H4 (cell line): Measurements from ENCODE around the gene HOXC9. TPM values are rescaled to one million over a fixed set of nuclear protein-coding genes. Genes with fewer than 3 reads are reported as not detected.
A peak's percentile ranks its signal among the peaks of the same experiment; 100 is the strongest.

Experiments
- DNase-seq: peaks from one replicate; pipeline ENCODE4 v3.0.0-alpha.2; 2015; ENCODE audit warnings: low spot score
- total RNA-seq: library from RNA; depleted of rRNA; stranded (reverse); fragments of >200 nt; shearing (Covaris generic); gene quantifications from 2 replicates; pipeline ENCODE4 v1.2.3, GENCODE V29; 2014

Gene HOXC9
- total RNA-seq, 1 experiment from 2014 or later: 5.6 TPM

DNA sequence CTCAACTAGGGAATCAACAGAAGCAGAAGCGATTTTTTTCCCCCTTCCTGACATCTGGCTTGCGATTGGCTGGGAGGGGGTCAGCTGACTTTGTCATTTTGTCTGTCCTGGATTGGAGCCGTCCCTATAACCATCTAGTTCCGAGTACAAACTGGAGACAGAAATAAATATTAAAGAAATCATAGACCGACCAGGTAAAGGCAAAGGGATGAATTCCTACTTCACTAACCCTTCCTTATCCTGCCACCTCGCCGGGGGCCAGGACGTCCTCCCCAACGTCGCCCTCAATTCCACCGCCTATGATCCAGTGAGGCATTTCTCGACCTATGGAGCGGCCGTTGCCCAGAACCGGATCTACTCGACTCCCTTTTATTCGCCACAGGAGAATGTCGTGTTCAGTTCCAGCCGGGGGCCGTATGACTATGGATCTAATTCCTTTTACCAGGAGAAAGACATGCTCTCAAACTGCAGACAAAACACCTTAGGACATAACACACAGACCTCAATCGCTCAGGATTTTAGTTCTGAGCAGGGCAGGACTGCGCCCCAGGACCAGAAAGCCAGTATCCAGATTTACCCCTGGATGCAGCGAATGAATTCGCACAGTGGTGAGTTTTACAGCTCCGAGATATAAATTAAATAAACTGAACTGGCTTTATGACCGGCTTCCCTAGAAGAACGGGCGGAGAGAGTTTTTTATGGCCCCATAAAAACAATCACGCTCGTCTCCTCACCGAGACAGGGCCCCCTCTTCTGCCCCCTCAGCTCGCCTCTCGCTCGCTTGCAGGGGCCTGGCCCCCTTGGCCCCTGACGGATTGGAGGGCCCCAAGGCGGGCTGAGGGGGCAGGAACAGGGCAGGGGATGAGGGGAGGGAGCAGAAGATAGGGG, 28.6 kb downstream of the HOXC9 start, which contains the start of gene HOXC6:
TSS of gene HOXC6 (plus strand) at position 127 of the 888 bp plus-strand sequence. CDS start at position 209, 82 bp downstream.
- DNase-seq: no peak

DNA sequence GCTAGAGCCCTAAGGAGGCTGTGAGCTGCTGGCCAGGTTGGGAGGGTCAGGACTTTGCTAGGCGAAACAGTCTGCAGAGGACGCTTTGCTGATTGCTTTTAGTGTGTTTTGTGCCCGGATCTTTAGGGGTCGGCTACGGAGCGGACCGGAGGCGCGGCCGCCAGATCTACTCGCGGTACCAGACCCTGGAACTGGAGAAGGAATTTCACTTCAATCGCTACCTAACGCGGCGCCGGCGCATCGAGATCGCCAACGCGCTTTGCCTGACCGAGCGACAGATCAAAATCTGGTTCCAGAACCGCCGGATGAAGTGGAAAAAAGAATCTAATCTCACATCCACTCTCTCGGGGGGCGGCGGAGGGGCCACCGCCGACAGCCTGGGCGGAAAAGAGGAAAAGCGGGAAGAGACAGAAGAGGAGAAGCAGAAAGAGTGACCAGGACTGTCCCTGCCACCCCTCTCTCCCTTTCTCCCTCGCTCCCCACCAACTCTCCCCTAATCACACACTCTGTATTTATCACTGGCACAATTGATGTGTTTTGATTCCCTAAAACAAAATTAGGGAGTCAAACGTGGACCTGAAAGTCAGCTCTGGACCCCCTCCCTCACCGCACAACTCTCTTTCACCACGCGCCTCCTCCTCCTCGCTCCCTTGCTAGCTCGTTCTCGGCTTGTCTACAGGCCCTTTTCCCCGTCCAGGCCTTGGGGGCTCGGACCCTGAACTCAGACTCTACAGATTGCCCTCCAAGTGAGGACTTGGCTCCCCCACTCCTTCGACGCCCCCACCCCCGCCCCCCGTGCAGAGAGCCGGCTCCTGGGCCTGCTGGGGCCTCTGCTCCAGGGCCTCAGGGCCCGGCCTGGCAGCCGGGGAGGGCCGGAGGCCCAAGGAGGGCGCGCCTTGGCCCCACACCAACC, 29.8 kb downstream of the HOXC9 start:
- no peak for DNase-seq

DNA sequence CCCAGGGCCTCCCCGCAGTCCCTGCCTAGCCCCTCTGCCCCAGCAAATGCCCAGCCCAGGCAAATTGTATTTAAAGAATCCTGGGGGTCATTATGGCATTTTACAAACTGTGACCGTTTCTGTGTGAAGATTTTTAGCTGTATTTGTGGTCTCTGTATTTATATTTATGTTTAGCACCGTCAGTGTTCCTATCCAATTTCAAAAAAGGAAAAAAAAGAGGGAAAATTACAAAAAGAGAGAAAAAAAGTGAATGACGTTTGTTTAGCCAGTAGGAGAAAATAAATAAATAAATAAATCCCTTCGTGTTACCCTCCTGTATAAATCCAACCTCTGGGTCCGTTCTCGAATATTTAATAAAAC, 30.5 kb downstream of the HOXC9 start:
- no peak for DNase-seq

DNA sequence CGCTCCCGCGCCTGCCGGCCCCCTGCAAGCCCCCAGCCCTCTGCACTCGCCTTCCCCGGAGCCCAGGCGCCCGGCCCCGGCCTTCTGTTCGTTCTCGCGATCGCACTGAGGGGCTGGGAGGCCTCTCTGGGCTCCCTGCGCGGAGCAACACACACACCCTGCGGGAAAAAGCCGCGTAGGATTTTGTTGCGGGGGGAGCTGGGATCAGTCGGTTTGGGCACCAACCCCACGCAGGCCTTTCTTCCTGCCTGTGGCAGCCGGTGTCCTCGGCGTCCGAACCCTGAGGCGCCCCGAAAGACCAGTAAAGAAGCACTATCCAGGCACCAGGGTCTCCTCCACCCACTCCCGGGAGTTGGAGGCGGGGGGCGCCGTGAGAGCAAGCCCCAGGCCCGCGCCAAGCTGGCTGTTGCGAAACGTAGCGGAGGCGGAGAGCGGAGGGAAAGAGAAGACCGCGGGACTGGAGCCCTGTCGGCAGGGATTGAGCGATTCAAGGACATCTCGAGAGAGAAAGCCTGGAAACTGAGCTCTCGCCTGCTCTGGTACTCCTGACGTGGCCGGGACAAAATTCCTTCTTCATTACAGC, 31.0 kb downstream of the HOXC9 start:
- no peak for DNase-seq

DNA sequence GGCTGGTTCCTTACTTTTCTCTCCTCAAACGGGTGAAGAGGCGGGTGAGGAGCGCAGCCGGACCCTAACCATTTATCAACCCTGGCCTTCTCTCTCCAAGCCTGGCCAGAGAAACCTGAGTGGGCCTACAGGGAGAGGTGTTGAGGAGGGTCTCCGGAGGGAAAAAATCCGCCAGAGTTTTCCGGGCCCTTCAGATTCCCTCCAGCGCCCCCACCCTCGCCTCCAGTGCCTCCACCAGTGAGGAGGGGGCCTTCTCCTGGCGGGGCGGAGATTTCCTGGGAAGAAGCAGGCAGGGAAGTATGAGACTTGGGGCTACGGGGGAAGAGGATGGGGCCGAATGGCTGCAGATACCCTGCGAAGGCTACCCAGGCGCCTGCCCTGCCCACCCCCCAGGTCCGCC, 31.5 kb downstream of the HOXC9 start:
- no peak for DNase-seq

DNA sequence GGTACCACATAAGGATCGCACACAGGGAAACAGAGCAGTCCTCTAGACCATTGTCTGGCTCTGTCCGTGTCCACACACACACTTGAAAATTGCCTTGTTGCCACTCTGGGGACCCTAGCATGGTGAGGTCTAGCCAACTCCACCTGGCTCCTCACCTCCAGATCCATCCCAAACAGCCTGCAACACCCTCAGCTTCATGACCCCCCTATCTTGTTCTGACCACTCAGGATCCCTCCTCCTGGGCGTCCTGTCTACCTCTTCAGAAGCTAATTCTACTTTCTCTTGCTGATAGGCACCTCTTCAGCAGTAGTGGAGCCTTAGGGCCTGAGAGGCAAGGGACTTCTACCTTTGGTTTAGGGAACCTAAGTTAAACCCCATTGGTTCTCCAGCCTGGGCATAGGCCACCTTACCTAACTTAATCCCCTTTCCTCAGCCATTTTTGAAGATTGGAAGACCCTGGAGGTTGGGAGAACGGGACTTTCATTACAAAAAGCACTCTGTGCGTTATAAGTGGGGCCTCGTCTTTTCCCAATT, 32.2 kb downstream of the HOXC9 start:
- no peak for DNase-seq

DNA sequence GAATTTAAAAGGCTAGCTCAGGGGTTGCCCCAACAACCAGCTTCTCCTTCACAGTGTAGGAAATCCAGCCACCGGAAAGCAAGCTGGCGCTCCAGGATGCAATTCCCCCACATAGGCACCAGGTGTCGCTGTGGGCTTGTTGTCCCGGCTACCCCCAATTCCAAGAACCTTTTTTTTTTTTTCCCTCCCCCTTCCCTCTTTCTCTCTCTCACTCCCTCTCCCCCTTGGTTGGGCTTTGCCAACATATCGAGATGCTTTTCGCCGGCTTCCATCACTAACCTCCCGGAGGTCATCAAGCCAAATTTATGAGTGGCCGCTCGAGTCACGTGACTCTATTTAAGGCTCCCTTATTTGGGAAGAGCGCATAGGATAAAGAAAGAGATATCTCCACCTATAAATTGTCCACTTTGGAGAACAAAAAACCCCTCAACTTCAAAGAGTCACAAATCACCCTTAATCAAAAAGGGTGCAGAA, 32.7 kb downstream of the HOXC9 start, which contains the start of gene HOXC5:
TSS of gene HOXC5 (plus strand) at position 424 of the 474 bp plus-strand sequence. CDS start 73 bp downstream, outside the sequence.
- no peak for DNase-seq

DNA sequence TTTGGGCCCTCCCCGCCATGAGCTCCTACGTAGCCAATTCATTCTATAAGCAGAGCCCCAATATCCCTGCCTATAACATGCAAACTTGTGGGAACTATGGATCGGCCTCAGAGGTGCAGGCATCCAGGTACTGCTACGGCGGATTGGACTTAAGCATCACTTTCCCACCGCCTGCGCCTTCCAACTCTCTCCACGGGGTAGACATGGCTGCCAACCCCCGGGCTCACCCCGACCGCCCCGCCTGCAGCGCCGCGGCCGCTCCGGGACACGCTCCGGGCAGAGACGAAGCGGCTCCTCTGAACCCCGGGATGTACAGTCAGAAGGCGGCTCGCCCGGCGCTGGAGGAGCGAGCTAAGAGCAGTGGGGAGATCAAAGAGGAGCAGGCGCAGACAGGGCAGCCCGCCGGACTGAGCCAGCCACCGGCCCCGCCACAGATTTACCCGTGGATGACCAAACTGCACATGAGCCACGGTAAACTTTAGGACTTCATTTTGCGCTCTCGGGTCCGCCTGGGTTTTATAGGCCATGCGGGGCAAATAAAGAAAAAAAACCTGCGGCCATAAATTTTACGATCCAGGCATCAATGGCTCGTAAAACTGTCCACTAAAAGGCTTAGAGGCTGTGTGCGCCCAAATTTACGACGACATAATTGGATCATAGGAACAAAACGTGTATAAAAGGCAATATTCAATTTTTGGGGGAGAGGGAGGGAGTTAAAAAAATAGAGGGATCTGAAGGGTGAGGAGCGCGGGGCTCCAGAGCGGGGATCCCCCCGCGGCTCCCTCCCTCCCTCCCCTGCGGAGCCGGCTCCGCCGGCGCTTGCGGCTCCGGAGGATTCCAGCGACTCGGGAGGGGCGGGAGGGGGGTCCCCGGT, 33.4 kb downstream of the HOXC9 start:
- no peak for DNase-seq

DNA sequence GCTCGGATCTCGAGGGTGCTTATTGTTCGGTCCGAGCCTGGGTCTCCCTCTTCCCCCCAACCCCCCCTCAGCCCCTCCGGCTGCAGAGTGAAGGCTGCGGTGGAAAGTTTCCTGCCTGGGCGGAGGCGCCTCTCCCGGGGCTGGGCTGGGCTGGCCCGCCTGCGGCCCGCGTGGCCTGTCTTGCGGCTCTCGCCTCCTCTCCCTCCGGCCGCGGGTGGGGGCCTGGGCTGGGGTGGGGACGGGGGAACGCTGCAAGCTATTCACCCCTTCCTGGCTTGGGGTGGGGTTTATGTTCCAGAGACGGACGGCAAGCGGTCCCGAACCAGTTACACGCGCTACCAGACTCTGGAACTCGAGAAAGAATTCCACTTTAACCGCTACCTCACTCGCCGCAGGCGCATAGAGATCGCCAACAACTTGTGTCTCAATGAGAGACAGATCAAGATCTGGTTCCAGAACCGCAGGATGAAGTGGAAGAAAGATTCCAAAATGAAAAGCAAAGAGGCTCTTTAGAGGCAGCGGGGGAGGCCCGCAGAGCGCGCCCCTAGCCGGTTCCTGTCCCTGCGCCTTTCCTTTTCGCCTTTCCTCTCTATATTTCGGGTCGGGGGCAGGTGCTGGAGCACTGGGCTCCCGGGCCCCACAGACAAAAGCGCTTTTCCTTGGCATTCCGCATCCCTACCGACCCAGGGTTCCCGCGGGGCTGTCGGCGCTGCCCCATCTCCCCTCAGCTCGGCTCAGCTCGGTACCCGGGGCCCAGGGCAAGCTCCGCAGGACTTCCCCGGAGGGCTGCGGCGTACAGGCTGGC, 34.2 kb downstream of the HOXC9 start:
- no peak for DNase-seq

DNA sequence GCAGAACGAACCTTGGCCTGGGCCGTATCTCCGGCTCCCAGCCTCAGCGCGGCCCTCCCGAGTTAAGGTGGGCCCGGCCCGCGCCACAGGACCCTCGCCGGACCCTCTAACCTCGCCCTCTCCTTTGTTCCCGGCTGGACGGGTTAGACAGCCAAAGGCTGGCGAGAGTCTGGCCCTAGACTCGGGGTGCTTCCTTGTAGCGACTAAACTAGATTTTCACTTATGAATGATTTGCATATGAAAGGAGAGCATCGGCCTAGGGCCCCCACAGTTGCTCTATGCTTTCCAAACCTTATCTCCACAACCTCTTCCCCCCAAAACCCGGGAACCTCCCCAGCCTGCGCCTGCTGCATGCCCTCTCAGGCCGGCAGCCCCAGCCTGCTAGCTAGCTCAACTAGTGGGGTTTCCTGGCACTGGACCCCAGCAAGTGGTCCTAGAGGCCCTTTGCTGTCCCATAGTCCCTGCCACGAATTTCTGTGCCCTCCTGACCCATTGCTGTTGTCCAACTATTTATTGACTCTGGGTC, 34.9 kb downstream of the HOXC9 start:
- DNase-seq: no peak

DNA sequence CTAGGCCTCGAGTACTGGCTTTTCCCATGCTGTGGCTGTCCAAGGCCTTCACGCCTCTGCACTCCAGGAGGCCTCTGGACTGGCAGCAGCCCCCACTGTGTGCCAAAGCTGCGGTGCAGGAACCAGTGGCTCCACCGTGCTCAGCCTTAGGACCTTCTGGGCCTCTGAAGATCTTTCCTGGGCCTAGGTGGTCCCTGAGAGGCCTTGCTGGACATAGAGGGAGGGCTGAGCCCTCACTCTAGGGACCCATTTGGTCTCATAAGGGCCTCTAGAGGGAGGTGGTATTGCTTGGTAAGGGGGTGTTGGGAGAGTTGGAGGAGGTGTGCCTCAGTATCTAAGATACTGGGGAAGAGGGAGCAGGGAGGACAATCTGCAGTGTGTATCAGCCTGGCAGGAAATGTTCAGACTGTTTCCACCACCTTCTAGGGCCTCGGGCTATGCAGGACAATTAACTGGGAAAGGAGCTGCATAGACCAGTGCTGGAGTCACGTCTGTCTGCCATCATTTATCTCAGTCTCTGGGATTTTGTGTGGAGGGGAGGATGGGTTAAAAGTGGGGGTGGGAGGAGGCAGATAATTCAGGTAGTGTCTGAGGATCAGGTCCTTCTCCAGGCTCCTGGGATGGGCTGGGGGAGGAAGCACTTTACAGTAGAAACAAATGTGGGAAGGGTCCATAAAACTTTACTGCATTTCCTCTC, 35.8 kb downstream of the HOXC9 start:
- no peak for DNase-seq

DNA sequence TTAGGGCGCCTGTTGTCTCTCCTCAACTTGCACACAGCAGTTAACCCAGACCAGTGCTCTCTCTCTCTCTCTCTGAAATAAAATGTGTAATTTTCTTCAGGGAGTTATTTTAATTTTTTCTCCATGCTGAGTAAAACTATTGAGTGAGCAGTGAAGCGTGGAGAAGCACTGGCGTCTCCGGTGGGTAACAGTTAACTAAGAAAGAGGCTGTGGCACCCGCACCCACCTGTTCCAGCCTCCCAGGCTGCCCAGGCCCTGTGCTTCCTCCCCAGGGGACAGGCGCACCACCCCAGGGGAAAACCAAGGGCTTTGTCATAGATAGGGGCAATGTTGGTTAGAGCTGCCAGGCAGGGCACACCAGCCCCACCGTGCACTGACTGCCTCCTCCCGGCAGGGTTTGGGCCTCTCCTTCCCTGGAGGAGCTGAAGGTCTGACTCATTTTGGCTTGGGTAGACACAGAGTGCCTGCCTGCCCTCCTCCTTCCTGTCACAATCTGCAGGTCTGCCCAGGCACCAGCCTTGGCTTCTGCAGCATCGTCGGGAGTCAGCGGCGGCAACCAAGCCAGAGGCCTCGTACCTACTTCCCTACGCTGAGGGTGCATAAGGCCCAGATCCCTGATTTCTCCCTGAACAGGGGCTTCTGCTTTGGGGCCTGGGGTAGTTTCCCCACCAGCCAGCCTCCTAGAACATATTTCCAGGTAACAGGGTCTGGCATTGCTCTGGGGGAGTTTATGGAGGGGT, 36.8 kb downstream of the HOXC9 start:
- DNase-seq: peak; percentile 45

DNA sequence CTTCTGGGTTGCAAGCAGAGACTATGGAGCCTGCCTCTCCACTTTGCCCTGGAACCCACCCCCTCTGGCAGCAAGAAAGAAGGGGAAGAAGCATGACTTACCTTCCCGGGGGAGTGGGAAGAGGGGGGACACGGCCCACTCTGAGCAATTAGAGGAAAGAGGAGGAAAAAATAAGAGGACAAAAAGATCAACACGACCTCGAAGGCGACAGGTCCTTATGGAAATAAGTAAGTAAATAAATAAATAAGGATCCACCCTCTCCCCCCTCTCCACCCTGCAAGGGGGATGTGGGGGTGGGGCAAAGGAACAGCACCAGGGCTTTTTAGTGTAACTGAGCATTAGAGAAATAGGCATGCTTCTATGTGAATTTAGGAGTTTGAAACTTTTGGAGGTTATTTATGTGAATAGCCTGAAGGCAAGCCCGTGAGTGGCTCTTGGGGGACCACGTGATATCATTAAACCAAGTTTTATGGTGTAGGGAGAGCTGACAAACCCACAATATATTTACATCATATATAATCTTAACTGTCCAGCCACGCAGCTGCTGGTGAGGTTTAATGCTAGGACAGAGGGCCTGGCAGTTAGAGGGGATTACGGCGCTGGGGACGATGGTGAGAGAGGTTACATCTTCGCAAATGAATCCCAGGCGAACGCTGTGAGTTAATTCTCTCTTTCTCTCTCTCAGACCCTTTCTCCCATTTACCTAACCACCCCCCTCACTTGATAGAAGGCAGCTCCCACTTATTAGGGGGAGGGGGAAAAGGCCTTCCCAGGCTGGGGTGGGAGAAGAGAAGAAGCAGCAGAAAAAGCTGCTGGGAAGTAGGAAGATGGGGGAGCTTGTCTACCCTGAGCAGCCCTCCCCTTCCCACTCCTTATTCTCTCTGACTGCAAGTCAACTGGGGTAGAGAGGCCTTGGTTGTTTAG, 37.7 kb downstream of the HOXC9 start:
- no peak for DNase-seq

DNA sequence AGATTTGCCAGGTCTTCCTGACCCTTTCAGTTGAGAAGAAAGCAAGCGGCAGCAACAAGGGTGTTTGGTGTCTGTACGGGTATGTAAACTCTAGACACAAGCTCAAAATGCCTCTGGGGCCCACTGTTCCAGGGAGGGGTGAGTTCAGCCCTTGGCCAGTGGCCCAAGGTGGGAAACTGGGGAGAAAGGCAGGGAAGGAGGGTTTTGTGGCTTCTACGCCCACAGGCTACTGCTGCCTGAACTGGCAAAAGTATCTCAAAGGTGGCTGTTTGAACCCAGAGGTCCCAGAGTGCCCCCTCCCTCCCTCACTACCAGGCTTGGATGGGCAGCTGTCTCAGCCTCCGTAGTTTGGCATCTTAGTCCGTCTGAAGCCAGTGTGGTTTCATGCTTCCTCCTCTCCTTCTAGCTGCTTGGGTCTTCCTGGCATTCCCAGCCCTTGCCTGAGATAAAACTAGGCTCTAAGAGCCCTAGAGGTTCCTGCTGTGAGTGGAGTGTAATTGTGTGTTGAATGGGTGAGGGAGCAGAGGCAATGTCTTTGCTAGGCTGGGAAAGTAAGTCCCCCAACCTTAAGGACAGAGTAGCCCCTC, 38.4 kb downstream of the HOXC9 start:
- no peak for DNase-seq

DNA sequence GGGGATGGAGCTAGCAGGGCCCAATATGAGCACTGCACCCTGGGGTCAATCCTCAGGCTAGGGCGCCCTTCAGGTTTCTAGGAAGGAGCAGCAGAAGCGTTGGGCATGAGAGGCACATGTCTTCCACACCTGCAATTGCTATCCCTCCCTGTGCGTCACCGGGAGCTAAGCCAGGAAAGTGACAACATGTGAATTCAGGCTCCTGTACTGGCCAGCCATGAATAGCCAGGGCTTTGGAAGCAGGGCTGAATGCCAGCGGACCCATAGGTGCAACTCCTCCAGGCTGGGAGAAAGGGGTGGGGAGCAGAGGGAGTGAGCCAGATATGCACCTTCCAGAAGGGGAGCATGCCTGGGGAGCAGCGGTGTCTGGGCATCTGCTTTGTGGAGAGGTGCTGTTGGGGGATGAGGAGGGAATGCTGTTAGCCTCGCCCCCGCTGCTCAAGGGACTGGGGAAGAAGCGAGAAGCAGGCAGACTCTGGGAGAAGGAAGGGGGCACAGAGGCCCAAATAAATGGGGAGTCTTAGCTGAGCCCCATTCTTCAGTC, 39.0 kb downstream of the HOXC9 start:
- no peak for DNase-seq

DNA sequence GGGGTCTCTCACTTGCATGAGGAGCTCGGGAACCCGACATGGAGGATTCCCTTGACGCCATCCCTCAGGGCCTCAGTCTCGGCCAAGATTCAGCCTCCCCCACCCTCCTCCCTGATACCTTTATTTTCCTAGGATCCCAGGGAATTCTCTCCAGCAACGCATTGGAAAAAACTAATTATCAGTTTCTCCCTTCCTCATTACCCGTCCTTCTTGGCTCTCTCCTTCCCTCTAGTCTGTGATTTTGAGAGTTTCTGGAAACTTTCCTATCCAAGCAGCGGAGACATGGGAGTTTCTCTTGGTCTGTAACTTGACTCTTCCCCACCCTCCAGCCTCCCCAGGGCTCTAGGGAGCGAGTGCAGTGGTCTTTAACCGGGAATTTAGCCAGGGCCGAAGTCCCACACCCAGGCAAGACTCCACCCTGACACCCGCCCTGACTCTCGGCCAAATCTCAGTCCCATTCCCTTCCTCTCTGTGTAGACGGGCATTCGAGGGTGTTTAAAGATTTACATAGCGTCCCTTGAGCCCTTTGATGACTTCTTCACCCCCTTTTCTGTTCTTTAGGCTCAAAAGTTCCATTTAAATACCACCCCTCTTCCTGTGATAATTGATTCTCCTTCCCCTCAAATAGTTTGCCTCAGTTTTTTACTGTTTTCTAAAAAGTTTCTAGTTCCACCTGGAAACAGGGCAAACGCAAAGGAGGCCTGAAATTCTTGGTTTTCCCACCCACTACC, 39.6 kb downstream of the HOXC9 start:
- DNase-seq: no peak
